ENCODE measurements around the gene RAB18.
"Not testable (repeated sequence)": the region's sequence is repeated elsewhere in the genome, so short reads cannot be mapped to it uniquely, and the experiment has no call there.

Gene RAB18

DNA sequence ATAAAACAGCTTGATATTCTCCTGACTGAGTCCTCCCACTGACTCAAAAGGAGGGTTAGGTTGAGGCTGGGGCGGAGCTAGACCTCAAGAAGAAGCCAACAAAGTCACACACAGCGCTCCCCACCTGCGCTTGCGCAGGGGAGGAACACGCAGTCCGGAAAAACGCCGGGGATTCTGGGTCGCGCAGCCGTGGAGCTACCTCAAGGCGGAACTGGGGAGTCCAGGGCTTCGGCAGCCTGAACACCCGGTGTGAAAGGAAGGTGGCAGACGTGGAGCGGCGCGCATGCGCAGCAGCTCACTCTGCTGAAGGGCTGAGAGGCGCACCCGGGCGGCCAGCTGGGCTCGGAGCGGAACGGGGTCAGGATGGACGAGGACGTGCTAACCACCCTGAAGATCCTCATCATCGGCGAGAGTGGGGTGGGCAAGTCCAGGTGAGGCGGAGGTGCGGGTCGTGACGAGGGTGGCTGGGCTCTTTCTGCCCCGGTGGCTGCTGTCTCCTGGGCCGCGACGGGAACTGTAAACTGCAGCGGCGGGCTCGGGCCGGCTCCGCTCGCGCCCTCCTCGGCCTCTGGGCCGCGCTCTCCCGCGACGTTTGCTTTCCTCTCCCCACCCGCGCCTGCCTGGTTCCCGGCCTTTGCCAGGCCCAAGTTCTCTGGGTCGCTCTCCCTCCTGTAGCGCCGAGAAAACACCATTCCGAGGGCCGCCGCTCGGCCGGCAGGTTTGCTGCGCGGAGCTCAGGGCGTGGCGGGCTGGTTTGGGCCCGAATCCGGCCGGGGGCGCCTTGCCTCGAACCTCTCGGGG lies at the start of gene RAB18:
Gene RAB18 (plus strand): TSS at position 298 of the 801 bp plus-strand sequence. CDS start 66 bp downstream, at position 364.
- H3K36me3 ChIP-seq (ENCODE audit: control insufficient read depth in 5 of 5, insufficient read depth in 5 of 5, low read length in 5 of 5): no peaks in the 10 kb centered on the region
- peak within 1 kb of the TSS; percentile 90 for H3K27ac ChIP-seq (ENCODE audit: low read depth, low read length)
- H3K4me1 ChIP-seq (ENCODE audit: control insufficient read depth in 5 of 5, insufficient read depth in 5 of 5, low read length in 5 of 5): peaks cover 3 to 40% (median 28%) of the 10 kb centered on the region in 5 donors

DNA sequence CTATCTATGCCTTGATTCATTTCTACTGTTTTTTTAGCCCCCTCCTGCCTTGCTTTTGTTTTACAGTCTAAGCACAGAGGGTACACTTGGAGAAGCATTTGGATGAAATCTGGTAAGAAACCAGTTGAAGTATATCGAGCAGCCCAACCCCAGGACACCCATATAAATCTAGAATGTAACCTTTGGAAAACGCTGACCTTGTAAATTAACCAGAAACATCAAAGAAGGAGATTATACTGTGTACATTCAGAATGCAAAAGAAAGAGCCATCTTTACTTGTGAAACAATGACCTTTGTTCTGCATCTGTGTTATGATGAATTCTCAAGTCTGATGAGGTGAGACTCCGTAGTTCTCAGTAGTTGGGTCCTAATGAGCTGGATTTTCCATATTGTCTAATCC lies 49.3 kb upstream of the RAB18 start:
- Histone ChIP-seq H3K36me3 (ENCODE audit: control insufficient read depth in 5 of 5, insufficient read depth in 5 of 5, low read length in 5 of 5) (no peaks in the 10 kb centered on the region), H3K4me1 (ENCODE audit: control insufficient read depth in 5 of 5, insufficient read depth in 5 of 5, low read length in 5 of 5) (no peaks in the 10 kb centered on the region), H3K9me3 (ENCODE audit: control insufficient read depth in 5 of 5, low read length in 5 of 5) (no peaks in the 10 kb centered on the region), H3K27ac (ENCODE audit: low read depth, low read length) (no peak overlapping the region), H3K9ac (ENCODE audit: low read length in 5 of 5) (no peak overlapping the region), H3K27me3 (ENCODE audit: control insufficient read depth in 5 of 5, insufficient read depth in 4 of 5, low read length in 5 of 5) (peaks cover 0 to 5% (median 0%) of the 10 kb centered on the region in 5 donors), H3K4me3 (ENCODE audit: low read depth in 1 of 5, low read length in 5 of 5) (no peak overlapping the region)

More for the DNA sequence above, at the start of gene RAB18:
- no peaks in the 10 kb centered on the region for H3K27me3 ChIP-seq (ENCODE audit: control insufficient read depth in 5 of 5, insufficient read depth in 4 of 5, low read length in 5 of 5)
- H3K9me3 ChIP-seq (ENCODE audit: control insufficient read depth in 5 of 5, low read length in 5 of 5): no peaks in the 10 kb centered on the region
- H3K9ac ChIP-seq (ENCODE audit: low read length in 5 of 5): peak within 1 kb of the TSS; percentile 74 to 97 (median 94)
- H3K4me3 ChIP-seq (ENCODE audit: low read depth in 1 of 5, low read length in 5 of 5): peak within 1 kb of the TSS; percentile 86 to 99 (median 90)

DNA sequence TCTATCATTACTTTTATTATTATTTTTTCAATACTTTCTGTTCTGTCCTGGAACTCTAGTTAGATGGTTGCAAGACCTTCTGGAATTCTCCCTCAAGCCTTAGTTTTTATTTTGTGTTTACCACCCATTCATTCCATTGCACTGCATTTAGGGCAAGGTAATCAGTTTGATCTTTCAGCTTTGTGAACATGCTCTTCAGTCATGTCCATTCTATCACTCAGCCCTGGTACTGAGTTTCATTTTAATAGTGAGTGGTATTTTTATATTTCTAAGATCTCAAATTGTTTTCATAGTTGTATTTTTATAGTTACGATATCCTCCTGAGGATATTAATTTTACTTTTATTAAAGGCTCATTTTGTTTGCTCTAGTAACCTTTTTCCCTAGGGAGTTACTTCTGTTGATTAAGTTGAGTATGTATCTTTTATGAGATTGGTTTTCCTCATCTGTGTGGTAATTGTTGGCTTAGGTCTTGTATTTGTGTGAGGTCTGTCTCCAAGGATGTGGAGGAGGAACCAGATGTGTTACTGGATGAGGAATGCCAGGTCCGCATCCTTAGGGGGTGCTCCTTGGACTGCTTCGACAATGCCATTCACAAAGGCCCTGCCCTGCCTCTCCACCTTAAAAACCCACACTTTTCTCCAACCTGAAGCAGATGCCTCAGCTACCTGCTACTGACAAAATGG lies 46.7 kb upstream of the RAB18 start:
- H3K27ac ChIP-seq (ENCODE audit: low read depth, low read length): no peak overlapping the region
- H3K9me3 ChIP-seq (ENCODE audit: control insufficient read depth in 5 of 5, low read length in 5 of 5): no peaks in the 10 kb centered on the region
- peaks cover 0 to 5% (median 0%) of the 10 kb centered on the region in 5 donors for H3K27me3 ChIP-seq (ENCODE audit: control insufficient read depth in 5 of 5, insufficient read depth in 4 of 5, low read length in 5 of 5)
- no peaks in the 10 kb centered on the region for H3K4me1 ChIP-seq (ENCODE audit: control insufficient read depth in 5 of 5, insufficient read depth in 5 of 5, low read length in 5 of 5)
- no peak overlapping the region for H3K4me3 ChIP-seq (ENCODE audit: low read depth in 1 of 5, low read length in 5 of 5)
- no peaks in the 10 kb centered on the region for H3K36me3 ChIP-seq (ENCODE audit: control insufficient read depth in 5 of 5, insufficient read depth in 5 of 5, low read length in 5 of 5)
- no peak overlapping the region for H3K9ac ChIP-seq (ENCODE audit: low read length in 5 of 5)

DNA sequence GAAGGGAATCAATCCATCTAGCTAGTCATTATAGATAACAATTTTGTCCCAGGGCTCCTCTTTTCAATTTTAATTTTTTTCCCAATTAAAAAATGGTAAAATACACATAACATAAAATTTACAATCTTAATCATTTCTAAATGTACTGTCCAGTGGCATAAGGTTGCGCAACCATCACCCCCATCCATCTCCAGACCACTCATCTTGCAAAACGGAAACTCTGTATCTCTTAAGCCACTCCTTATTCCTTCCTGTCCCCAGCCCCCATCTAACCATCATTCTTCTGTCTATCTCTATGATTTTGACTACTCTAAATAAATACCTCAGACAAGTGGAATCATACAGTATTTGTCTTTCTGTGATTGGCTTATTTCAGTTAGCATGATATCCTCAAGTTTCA lies 46.1 kb upstream of the RAB18 start:
- H3K27me3 ChIP-seq (ENCODE audit: control insufficient read depth in 5 of 5, insufficient read depth in 4 of 5, low read length in 5 of 5): peaks cover 0 to 5% (median 0%) of the 10 kb centered on the region in 5 donors
- H3K4me3 ChIP-seq (ENCODE audit: low read depth in 1 of 5, low read length in 5 of 5): no peak overlapping the region
- no peak overlapping the region for H3K9ac ChIP-seq (ENCODE audit: low read length in 5 of 5)
- no peaks in the 10 kb centered on the region for H3K36me3 ChIP-seq (ENCODE audit: control insufficient read depth in 5 of 5, insufficient read depth in 5 of 5, low read length in 5 of 5)
- no peak overlapping the region for H3K27ac ChIP-seq (ENCODE audit: low read depth, low read length)
- no peaks in the 10 kb centered on the region for H3K9me3 ChIP-seq (ENCODE audit: control insufficient read depth in 5 of 5, low read length in 5 of 5)
- no peaks in the 10 kb centered on the region for H3K4me1 ChIP-seq (ENCODE audit: control insufficient read depth in 5 of 5, insufficient read depth in 5 of 5, low read length in 5 of 5)

DNA sequence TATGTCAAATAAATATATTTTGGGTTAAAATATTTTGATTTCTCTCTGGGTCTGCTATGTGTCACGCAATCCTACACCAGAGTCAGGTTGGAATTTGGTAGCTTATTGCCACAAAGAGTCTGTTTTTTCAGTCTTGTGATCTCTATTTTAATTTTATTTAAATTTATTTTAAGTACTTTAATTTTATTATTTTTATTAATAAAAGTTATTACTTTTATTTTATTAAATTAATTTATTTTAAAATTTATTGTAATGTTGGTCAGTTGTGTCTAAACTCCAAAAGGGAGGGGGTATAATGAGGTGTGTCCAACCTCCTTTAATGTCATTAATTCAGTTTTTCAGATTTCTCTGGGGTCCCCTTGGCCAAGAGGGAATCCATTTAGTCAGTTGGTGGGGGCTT lies 42.8 kb upstream of the RAB18 start:
- Histone ChIP-seq H3K36me3 (ENCODE audit: control insufficient read depth in 5 of 5, insufficient read depth in 5 of 5, low read length in 5 of 5) (no peaks in the 10 kb centered on the region), H3K9me3 (ENCODE audit: control insufficient read depth in 5 of 5, low read length in 5 of 5) (no peaks in the 10 kb centered on the region), H3K4me1 (ENCODE audit: control insufficient read depth in 5 of 5, insufficient read depth in 5 of 5, low read length in 5 of 5) (no peaks in the 10 kb centered on the region), H3K4me3 (ENCODE audit: low read depth in 1 of 5, low read length in 5 of 5) (no peak overlapping the region), H3K27ac (ENCODE audit: low read depth, low read length) (no peak overlapping the region), H3K27me3 (ENCODE audit: control insufficient read depth in 5 of 5, insufficient read depth in 4 of 5, low read length in 5 of 5) (peaks cover 0 to 5% (median 0%) of the 10 kb centered on the region in 5 donors), H3K9ac (ENCODE audit: low read length in 5 of 5) (no peak overlapping the region)

DNA sequence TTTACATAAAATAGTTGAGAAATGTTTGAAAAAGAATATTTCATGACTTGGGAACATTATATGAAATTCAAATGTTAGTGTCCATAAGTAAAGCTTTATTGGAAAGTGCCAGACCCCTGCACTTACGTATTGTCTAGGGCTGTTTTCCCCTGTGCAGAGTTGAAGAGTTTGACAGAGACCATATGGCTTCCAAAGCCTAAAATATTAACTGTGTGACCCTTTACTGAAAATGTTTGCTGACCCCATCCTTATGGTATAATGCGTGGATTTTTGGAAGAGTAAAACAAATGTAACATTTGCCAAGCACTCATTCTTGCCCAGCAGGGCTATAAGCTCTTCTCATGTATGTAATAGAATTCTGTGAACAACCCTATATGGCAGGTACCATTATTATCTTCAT lies 40.1 kb upstream of the RAB18 start:
- no peaks in the 10 kb centered on the region for H3K4me1 ChIP-seq (ENCODE audit: control insufficient read depth in 5 of 5, insufficient read depth in 5 of 5, low read length in 5 of 5)

DNA sequence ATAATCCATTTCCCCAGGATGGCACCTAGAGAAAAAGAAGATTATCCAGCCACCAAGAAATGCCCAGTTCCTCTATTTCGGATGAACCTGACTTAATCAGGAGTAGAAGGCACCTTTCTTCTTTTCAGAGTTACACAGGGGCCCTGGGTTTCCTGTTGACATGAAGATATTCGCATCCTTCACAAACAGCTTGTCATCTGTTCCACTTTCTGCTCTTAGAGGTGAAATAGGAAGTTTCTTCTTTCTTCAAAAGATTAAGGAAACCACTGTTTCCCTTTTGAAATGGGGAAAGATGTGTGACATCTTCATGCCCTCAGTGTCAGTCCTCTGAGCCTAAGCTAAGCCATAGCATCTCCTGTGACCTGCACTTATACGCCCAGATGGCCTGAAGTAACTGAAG lies 39.1 kb upstream of the RAB18 start:
- Histone ChIP-seq H3K9ac (ENCODE audit: low read length in 5 of 5) (no peak overlapping the region), H3K27me3 (ENCODE audit: control insufficient read depth in 5 of 5, insufficient read depth in 4 of 5, low read length in 5 of 5) (no peaks in the 10 kb centered on the region), H3K4me3 (ENCODE audit: low read depth in 1 of 5, low read length in 5 of 5) (no peak overlapping the region), H3K9me3 (ENCODE audit: control insufficient read depth in 5 of 5, low read length in 5 of 5) (no peaks in the 10 kb centered on the region), H3K27ac (ENCODE audit: low read depth, low read length) (no peak overlapping the region), H3K36me3 (ENCODE audit: control insufficient read depth in 5 of 5, insufficient read depth in 5 of 5, low read length in 5 of 5) (no peaks in the 10 kb centered on the region), H3K4me1 (ENCODE audit: control insufficient read depth in 5 of 5, insufficient read depth in 5 of 5, low read length in 5 of 5) (no peaks in the 10 kb centered on the region)

More for the DNA sequence above, 40.1 kb upstream of the RAB18 start:
- Histone ChIP-seq H3K9ac (ENCODE audit: low read length in 5 of 5) (no peak overlapping the region), H3K9me3 (ENCODE audit: control insufficient read depth in 5 of 5, low read length in 5 of 5) (no peaks in the 10 kb centered on the region), H3K27ac (ENCODE audit: low read depth, low read length) (no peak overlapping the region), H3K4me3 (ENCODE audit: low read depth in 1 of 5, low read length in 5 of 5) (no peak overlapping the region), H3K27me3 (ENCODE audit: control insufficient read depth in 5 of 5, insufficient read depth in 4 of 5, low read length in 5 of 5) (peaks cover 0 to 2% (median 0%) of the 10 kb centered on the region in 5 donors), H3K36me3 (ENCODE audit: control insufficient read depth in 5 of 5, insufficient read depth in 5 of 5, low read length in 5 of 5) (no peaks in the 10 kb centered on the region)

DNA sequence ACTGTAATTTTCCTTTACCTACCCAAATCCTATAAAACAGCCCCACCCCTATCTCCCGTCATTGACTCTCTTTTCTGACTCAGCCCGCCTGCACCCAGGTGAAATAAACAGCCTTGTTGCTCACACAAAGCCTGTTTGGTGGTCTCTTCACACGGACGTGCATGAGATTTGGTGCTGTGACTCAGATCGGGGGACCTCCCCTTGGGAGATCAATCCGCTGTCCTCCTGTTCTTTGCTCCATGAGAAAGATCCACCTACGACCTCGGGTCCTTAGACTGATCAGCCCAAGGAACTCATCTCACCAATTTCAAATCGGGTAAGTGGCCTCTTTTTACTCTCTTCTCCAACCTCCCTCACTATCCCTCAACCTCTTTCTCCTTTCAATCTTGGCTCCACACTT lies 38.5 kb upstream of the RAB18 start:
- not testable (repeated sequence) for H3K4me3 ChIP-seq (ENCODE audit: low read depth in 1 of 5, low read length in 5 of 5); H3K4me1 ChIP-seq (ENCODE audit: control insufficient read depth in 5 of 5, insufficient read depth in 5 of 5, low read length in 5 of 5); H3K36me3 ChIP-seq (ENCODE audit: control insufficient read depth in 5 of 5, insufficient read depth in 5 of 5, low read length in 5 of 5); H3K27ac ChIP-seq (ENCODE audit: low read depth, low read length); H3K27me3 ChIP-seq (ENCODE audit: control insufficient read depth in 5 of 5, insufficient read depth in 4 of 5, low read length in 5 of 5); H3K9me3 ChIP-seq (ENCODE audit: control insufficient read depth in 5 of 5, low read length in 5 of 5); H3K9ac ChIP-seq (ENCODE audit: low read length in 5 of 5)

DNA sequence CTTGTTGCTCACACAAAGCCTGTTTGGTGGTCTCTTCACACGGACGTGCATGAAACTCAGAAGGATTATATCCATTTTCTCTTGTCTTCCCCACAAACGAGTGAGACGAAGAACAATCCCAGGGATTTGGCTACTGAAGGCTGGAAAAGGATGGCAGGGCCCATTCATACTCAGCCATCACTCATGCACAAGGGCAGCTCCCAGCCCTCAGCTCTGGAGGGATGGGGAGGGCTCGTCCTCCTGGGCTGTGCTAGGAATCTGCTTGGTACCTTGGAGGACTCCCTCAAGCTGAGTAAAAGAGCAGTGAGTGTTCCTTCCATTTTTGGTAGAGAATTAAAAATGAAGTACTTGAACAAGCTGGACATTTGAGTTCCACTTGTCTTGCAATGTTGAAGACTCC lies 33.2 kb upstream of the RAB18 start:
- Histone ChIP-seq H3K27ac (ENCODE audit: low read depth, low read length) (no peak overlapping the region), H3K27me3 (ENCODE audit: control insufficient read depth in 5 of 5, insufficient read depth in 4 of 5, low read length in 5 of 5) (no peaks in the 10 kb centered on the region), H3K9ac (ENCODE audit: low read length in 5 of 5) (no peak overlapping the region), H3K4me3 (ENCODE audit: low read depth in 1 of 5, low read length in 5 of 5) (no peak overlapping the region), H3K9me3 (ENCODE audit: control insufficient read depth in 5 of 5, low read length in 5 of 5) (no peaks in the 10 kb centered on the region), H3K4me1 (ENCODE audit: control insufficient read depth in 5 of 5, insufficient read depth in 5 of 5, low read length in 5 of 5) (no peaks in the 10 kb centered on the region), H3K36me3 (ENCODE audit: control insufficient read depth in 5 of 5, insufficient read depth in 5 of 5, low read length in 5 of 5) (no peaks in the 10 kb centered on the region)

DNA sequence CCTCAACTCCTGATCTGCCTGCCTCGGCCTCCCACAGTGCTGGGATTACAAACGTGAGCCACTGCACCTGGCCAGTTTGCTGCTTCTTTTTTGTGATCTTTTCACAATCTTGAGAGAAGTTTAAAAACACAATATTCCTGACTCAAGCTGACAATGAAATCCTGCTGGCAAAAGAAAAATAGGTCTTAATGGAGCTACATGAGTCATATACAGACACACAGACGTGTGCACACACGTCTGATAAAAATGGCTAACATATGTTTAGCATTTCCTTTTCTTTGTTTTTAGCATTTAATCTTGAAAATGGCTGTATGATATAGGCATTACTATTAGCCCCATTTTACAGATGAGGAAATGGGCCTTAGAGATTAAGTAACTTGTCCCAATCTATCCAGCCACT lies 29.4 kb upstream of the RAB18 start:
- Histone ChIP-seq H3K27ac (ENCODE audit: low read depth, low read length) (no peak overlapping the region), H3K4me1 (ENCODE audit: control insufficient read depth in 5 of 5, insufficient read depth in 5 of 5, low read length in 5 of 5) (no peaks in the 10 kb centered on the region), H3K4me3 (ENCODE audit: low read depth in 1 of 5, low read length in 5 of 5) (no peak overlapping the region), H3K36me3 (ENCODE audit: control insufficient read depth in 5 of 5, insufficient read depth in 5 of 5, low read length in 5 of 5) (no peaks in the 10 kb centered on the region), H3K9ac (ENCODE audit: low read length in 5 of 5) (no peak overlapping the region), H3K27me3 (ENCODE audit: control insufficient read depth in 5 of 5, insufficient read depth in 4 of 5, low read length in 5 of 5) (no peaks in the 10 kb centered on the region), H3K9me3 (ENCODE audit: control insufficient read depth in 5 of 5, low read length in 5 of 5) (no peaks in the 10 kb centered on the region)
